Activated CD8-positive, alpha-beta memory T cell treated with anti-CD3 and anti-CD28 coated beads, Interleukin-2, amount 10 ng/mL, durations not matched to agents 7 days and 5 days (primary cell): Measurements from ENCODE around the gene SFT2D2. TPM values are rescaled to one million over a fixed set of nuclear protein-coding genes. Genes with fewer than 3 reads are reported as not detected.

Source experiments
- ATAC-seq: fragments of 150-1000 bp; cut with Tn5 transposase; one replicate; pipeline ENCODE4 v1.10.0; 2021; ENCODE audit warnings: moderate library complexity
- CTCF ChIA-PET: fragments of 350-600 bp; sonication (Branson Sonifier 250); formaldehyde crosslinking; loops from one replicate; lab custom pipeline; 2021; ENCODE audit warnings: antibody characterized with exemption; lab: Charles Lee
- DNase-seq: peaks from one replicate; pipeline ENCODE4 v3.0.0-alpha.2; 2020
- H3K27ac Mint-ChIP-seq: one replicate; pipeline ENCODE4 v1.8.0; 2021; ENCODE audit warnings: mild to moderate bottlenecking, mixed read lengths
- H3K27me3 Mint-ChIP-seq: one replicate; pipeline ENCODE4 v1.8.0; 2021; ENCODE audit warnings: mixed read lengths
- H3K36me3 Mint-ChIP-seq: one replicate; pipeline ENCODE4 v1.8.0; 2021; ENCODE audit warnings: mild to moderate bottlenecking, mixed read lengths
- H3K4me1 Mint-ChIP-seq: one replicate; pipeline ENCODE4 v1.8.0; 2021; ENCODE audit warnings: mixed read lengths
- H3K4me3 Mint-ChIP-seq: one replicate; pipeline ENCODE4 v1.8.0; 2021; ENCODE audit warnings: mild to moderate bottlenecking, moderate library complexity, mixed read lengths
- H3K9me3 Mint-ChIP-seq: one replicate; pipeline ENCODE4 v1.8.0; 2022; ENCODE audit warnings: low read depth, mixed read lengths
- total RNA-seq, 2 experiments: library from RNA; stranded (reverse); gene quantifications; one replicate each; pipeline ENCODE4 v1.2.3, GENCODE V29; 2021

SFT2D2 gene
- total RNA-seq, 2 experiments from 2014 or later, result 63.2 to 65.9 TPM

DNA sequence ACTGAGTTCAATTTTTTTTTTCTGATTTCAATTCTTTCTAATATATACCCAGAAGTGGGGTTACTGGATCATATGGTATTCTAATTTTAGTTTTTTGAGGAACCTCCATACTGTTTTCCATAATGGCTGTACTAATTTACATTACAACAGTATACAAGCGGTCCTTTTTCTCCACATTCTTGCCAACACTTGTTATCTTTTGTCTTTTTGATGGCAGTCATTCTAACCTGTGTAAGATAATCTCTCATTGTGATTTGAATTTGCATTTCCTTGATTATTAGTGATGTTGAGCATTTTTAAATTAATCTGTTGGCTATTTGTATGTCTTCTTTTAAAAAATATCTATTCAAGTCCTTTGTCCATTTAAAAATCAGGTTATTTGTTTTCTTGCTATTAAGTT is 33.8 kb downstream of the SFT2D2 start:
- peaks cover 13% of the 10 kb centered on the region for H3K9me3 Mint-ChIP-seq
- H3K27me3 Mint-ChIP-seq, result no peaks in the 10 kb centered on the region
- ATAC-seq (no peak), DNase-seq (no peak)
- H3K36me3 Mint-ChIP-seq, result peaks cover 66% of the 10 kb centered on the region
- H3K4me3 Mint-ChIP-seq, result no peak overlapping the region
- no peak overlapping the region for H3K27ac Mint-ChIP-seq
- CTCF ChIA-PET, result interaction anchor here (1.2 kb wide), 1 partner anchor 34 kb away, joined by 3 read pairs; the partner anchor contains the start of gene SFT2D2
- peaks cover 4% of the 10 kb centered on the region for H3K4me1 Mint-ChIP-seq

GRCh38 chr1:168260393-168260792 is 34.6 kb downstream of the SFT2D2 start:
- ATAC-seq (no peak), DNase-seq (no peak)
- Mint-ChIP-seq H3K9me3 (peaks cover 9% of the 10 kb centered on the region), H3K27me3 (no peaks in the 10 kb centered on the region), H3K4me3 (no peak overlapping the region), H3K36me3 (peaks cover 57% of the 10 kb centered on the region), H3K4me1 (peaks cover 4% of the 10 kb centered on the region), H3K27ac (no peak overlapping the region)
- CTCF ChIA-PET, result no interaction called here

DNA sequence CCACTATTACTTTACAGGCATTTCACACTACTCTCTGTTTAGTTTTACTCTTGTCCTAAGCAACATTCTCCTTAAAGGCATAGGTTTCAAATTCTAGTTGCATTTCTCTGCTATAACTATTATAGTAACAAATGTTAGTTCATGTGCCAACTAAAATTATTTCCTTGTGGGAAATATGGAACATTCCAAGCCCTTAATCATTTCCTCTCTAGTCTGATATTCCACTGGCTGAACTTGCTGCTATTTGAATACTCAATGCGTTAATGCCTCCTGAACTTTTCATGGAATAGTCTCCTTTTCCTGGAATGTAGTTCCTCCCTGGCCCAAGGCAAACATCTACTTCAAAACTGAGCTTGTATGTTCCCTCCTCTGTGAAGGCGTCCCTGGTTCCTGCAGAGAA is 35.6 kb downstream of the SFT2D2 start:
- Mint-ChIP-seq H3K27me3 (no peaks in the 10 kb centered on the region), H3K9me3 (peaks cover 6% of the 10 kb centered on the region), H3K4me1 (peaks cover 4% of the 10 kb centered on the region), H3K36me3 (peaks cover 47% of the 10 kb centered on the region), H3K4me3 (no peak overlapping the region), H3K27ac (no peak overlapping the region)
- ATAC-seq (no peak), DNase-seq (no peak)
- CTCF ChIA-PET, result interaction anchor here (1.1 kb wide), 1 partner anchor 19 kb away, joined by 3 read pairs; the partner anchor contains the start of gene TBX19

DNA sequence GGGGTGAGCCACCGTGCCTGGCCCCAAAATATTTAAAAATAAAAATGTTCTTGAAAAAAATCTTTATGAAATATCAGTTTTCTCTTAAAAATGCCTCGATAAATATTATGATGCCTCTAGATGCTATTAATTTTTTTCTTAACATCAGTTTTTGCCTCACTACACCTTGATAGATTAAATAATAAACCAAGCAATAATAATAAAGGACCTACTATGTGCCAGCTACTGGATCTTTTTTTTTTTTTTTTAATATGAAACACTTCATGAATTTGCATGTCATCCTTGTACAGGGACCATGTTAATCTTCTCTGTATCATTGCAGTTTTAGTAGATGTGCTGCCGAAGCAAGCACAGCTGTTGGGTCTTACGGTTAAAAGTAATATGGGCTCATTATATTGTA is 37.3 kb downstream of the SFT2D2 start:
- no peak overlapping the region for H3K27ac Mint-ChIP-seq
- H3K9me3 Mint-ChIP-seq, result peaks cover 2% of the 10 kb centered on the region
- DNase-seq, result no peak
- CTCF ChIA-PET, result no interaction called here
- H3K36me3 Mint-ChIP-seq, result peaks cover 31% of the 10 kb centered on the region
- H3K4me1 Mint-ChIP-seq, result peaks cover 4% of the 10 kb centered on the region
- H3K4me3 Mint-ChIP-seq, result no peak overlapping the region
- no peaks in the 10 kb centered on the region for H3K27me3 Mint-ChIP-seq
- ATAC-seq, result no peak

- Mint-ChIP-seq H3K4me3 (no peak overlapping the region), H3K4me1 (peaks cover 4% of the 10 kb centered on the region), H3K9me3 (peaks cover 2% of the 10 kb centered on the region), H3K27ac (no peak overlapping the region), H3K36me3 (peaks cover 27% of the 10 kb centered on the region), H3K27me3 (no peaks in the 10 kb centered on the region)
- no peak for DNase-seq
- CTCF ChIA-PET, result no interaction called here
- no peak for ATAC-seq
Measured at GRCh38 chr1:168264296-168264695, 38.5 kb downstream of the SFT2D2 start.

GRCh38 chr1:168265596-168265995 is 39.8 kb downstream of the SFT2D2 start:
- Mint-ChIP-seq H3K4me3 (no peak overlapping the region), H3K27ac (no peak overlapping the region), H3K27me3 (no peaks in the 10 kb centered on the region), H3K9me3 (peaks cover 2% of the 10 kb centered on the region), H3K4me1 (peaks cover 4% of the 10 kb centered on the region), H3K36me3 (peaks cover 20% of the 10 kb centered on the region)
- DNase-seq (no peak), ATAC-seq (no peak)
- CTCF ChIA-PET, result no interaction called here

DNA sequence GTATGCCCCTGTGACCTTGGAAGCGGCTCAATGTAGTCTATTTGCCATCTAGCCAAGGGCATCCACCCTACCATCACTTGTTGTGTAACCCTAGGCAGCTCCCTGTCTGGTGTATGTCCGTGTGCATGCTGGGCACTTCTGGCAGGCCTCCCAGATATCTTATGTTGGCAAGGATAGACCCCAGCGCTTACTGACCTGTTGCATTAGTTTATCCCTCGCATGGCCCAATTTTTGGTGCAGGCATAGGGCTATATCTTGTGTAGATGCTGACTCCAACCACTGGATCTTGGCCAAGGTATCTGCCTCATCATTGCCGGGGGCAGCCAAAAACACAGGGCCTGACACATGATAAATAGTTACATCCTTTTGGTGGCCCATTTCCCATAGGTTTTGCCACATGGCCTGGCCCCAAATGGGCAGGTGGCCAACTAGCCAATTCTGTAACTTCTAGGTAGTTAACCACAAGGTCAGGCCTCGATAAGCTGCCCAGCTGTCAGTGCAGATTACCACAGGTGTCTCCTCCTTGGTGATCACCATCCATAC is 40.9 kb downstream of the SFT2D2 start:
- no peak for ATAC-seq
- H3K36me3 Mint-ChIP-seq, result peaks cover 16% of the 10 kb centered on the region
- no peaks in the 10 kb centered on the region for H3K27me3 Mint-ChIP-seq
- CTCF ChIA-PET, result no interaction called here
- no peak for DNase-seq
- no peaks in the 10 kb centered on the region for H3K4me1 Mint-ChIP-seq
- peaks cover 2% of the 10 kb centered on the region for H3K9me3 Mint-ChIP-seq
- H3K27ac Mint-ChIP-seq, result no peak overlapping the region
- no peak overlapping the region for H3K4me3 Mint-ChIP-seq

DNA sequence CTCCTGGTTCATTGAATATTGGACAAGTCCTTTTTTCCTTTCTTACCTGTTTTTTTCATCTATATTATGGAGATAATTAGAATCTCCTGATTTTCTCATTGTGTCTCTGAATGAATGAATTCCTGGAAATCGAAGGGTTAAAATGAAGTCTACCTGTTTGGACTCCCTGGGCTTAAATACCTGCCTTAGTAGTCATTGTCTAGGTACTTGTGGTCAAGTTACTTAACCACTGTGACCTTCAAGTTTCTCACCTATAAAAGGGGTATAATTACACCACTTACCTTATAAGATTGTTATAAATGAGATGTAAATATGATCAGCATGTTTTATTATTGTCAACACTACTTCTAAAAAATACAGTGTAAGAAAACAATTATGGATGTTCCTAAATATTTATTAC is 45.8 kb downstream of the SFT2D2 start:
- CTCF ChIA-PET, result no interaction called here
- ATAC-seq, result no peak

GRCh38 chr1:168273575-168273974 is 47.8 kb downstream of the SFT2D2 start:
- peaks cover 4% of the 10 kb centered on the region for H3K9me3 Mint-ChIP-seq
- CTCF ChIA-PET, result no interaction called here
- no peak overlapping the region for H3K4me3 Mint-ChIP-seq

More for the DNA sequence above, 45.8 kb downstream of the SFT2D2 start:
- Mint-ChIP-seq H3K9me3 (no peaks in the 10 kb centered on the region), H3K27me3 (no peaks in the 10 kb centered on the region), H3K36me3 (peaks cover 7% of the 10 kb centered on the region), H3K27ac (no peak overlapping the region), H3K4me1 (peaks cover 5% of the 10 kb centered on the region), H3K4me3 (no peak overlapping the region)
- DNase-seq, result no peak

DNA sequence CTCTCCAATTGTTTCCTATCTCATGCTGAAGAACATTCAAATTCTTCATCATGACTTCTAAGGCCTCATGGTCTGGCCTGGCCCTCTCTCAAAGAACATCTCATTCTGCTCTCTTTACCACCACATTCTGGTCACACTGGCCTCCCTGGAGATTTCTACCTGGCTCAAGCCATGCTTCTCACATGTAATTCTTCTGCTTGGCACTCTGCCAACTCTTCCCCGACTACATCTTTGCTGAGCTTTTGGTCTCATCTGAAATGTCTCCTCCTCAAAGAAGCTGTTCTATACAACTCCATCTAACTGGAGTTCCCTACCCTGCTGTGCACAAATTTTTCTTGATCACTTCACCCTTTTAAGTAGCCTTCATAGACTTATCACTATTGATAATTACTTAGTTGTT is 53.4 kb downstream of the SFT2D2 start:
- H3K27ac Mint-ChIP-seq, result no peak overlapping the region
- peaks cover 4% of the 10 kb centered on the region for H3K9me3 Mint-ChIP-seq
- peaks cover 10% of the 10 kb centered on the region for H3K36me3 Mint-ChIP-seq
- CTCF ChIA-PET, result no interaction called here
- H3K4me3 Mint-ChIP-seq, result no peak overlapping the region
- DNase-seq (no peak), ATAC-seq (no peak)
- H3K27me3 Mint-ChIP-seq, result no peaks in the 10 kb centered on the region
- H3K4me1 Mint-ChIP-seq, result no peaks in the 10 kb centered on the region

More at GRCh38 chr1:168273575-168273974, 47.8 kb downstream of the SFT2D2 start:
- peaks cover 5% of the 10 kb centered on the region for H3K4me1 Mint-ChIP-seq
- DNase-seq (no peak), ATAC-seq (no peak)
- H3K27ac Mint-ChIP-seq, result no peak overlapping the region
- H3K27me3 Mint-ChIP-seq, result no peaks in the 10 kb centered on the region
- H3K36me3 Mint-ChIP-seq, result peaks cover 14% of the 10 kb centered on the region

DNA sequence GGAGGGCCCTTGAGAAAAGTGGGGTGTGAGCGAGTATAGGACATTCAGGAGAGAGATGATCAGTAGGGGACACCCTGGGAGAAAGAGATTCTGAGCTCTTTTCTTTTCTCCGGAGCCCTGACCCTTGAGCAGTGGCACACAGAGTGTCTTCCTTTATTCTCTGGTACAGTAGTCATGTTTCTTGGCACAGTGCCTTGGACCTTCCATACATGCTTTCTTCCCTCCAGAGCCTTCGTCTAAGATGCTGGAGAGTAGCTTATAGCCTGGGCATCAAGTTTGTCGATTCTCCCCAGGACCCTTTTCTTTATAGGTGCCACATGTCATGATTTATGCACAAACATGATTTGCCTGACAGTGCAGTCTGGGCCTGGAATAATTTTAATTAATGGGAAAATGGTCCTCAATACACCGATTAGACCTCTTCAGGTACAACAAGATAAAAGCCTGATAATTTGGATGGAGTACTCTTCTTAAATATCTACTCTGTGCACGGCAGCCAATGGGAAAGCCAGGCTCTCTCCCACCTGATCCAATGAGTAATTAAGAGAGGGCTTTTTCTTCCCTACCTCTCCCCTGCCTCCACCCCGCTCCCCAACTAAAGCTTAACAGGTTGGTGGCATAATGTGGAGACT is 54.6 kb downstream of the SFT2D2 start, which contains the start of gene TBX19:
Gene TBX19, plus strand, starts transcription at position 582 of the 632 bp plus-strand sequence. CDS start 214 bp downstream, outside the sequence.
- ATAC-seq (no peak), DNase-seq (no peak)
- Mint-ChIP-seq H3K9me3 (peaks cover 4% of the 10 kb centered on the region), H3K4me3 (no peak within 1 kb of the TSS), H3K4me1 (peaks cover 2% of the 10 kb centered on the region), H3K36me3 (peaks cover 12% of the 10 kb centered on the region), H3K27me3 (no peaks in the 10 kb centered on the region), H3K27ac (no peak within 1 kb of the TSS)
- CTCF ChIA-PET, result interaction anchor here (0.7 to 1.4 kb wide), 2 partner anchors 19 to 42 kb away, joined by 3 read pairs; no protein-coding TSS in a partner anchor

DNA sequence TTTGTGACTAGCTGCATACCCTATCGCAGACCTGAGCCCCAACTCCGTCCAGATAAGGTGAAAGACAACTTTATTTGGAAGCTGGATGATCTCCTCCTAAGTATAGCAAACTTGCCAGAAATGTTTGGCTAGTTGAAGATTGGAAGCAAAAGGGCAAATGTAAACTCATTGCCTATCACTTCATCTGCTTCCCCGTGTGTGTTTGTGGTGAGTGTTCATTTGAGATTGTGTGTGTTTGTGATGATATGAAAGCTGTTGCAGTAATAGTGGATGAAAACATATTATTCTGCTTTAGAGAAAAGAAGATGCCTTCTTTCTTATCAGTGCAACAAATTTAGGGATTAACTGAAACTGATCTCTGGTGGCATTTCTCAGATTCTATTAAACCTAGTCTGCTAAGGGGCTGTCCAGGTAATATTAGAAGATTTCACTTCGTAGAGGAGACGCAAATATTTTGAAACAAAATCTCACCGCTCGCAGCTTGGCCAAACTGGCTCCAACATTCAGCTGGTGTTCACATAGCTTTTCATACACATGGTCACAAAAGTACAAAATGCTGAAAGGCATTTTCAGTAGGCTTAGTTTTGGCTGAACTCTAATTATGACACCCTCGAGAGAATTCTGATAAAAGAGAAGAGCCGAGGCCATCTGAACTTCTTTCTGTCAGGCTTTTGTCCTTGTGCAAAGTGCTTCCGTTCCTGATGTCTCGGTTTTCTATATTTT is 56.0 kb downstream of the SFT2D2 start:
- Mint-ChIP-seq H3K27ac (no peak overlapping the region), H3K4me1 (peaks cover 13% of the 10 kb centered on the region), H3K9me3 (peaks cover 4% of the 10 kb centered on the region), H3K27me3 (no peaks in the 10 kb centered on the region), H3K4me3 (no peak overlapping the region), H3K36me3 (peaks cover 12% of the 10 kb centered on the region)
- ATAC-seq, result no peak
- no peak for DNase-seq
- CTCF ChIA-PET, result interaction anchor here (0.7 kb wide), 1 partner anchor 27 kb away, joined by 3 read pairs; no protein-coding TSS in a partner anchor

DNA sequence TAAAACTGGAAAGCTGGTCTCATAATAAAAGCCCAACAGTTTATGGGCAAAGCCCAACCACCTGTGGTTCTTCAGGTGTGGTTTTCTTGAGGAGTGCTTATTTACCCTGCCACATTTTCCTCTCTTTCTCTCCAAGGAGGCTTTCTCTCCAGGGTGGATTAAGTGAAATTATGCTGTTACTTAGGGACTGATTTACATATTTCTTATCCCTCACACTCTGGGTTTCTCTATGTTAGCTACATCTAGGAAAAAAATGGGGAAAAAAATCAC is 59.7 kb downstream of the SFT2D2 start:
- Mint-ChIP-seq H3K36me3 (peaks cover 2% of the 10 kb centered on the region), H3K27me3 (no peaks in the 10 kb centered on the region), H3K27ac (no peak overlapping the region), H3K4me3 (no peak overlapping the region), H3K4me1 (peaks cover 22% of the 10 kb centered on the region), H3K9me3 (no peaks in the 10 kb centered on the region)
- ATAC-seq (no peak), DNase-seq (no peak)
- CTCF ChIA-PET, result interaction anchor here (1.4 to 2.1 kb wide), 2 partner anchors 17 to 50 kb away, joined by 3 to 7 read pairs; no protein-coding TSS in a partner anchor
